Measurements from ENCODE around the gene ZKSCAN4. TPM values are rescaled to one million over a fixed set of nuclear protein-coding genes. Genes with fewer than 3 reads are reported as not detected.

Gene ZKSCAN4
- total RNA-seq, 1 donor from 2014 or later = 6.2 TPM

DNA sequence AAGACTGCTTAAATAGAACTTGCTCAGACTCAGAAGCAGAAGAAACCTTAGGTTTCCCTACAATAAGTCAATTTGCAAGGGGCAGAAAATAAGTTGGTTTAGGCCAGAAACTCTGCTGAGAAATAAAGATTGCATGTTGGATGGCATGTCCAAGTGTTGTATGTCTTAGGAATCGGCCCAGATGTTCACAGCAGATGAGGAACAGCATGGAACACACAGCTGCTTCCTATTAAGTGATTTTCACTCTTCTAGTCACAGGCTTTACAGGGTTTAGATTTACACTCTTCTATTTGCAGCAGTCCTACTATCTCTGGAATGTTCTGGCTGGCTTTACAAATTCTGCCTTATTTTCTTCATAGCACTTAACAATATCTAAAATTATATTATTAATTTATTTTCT is 3.2 kb downstream of the ZKSCAN4 start:
- DNase-seq (ENCODE audit: low spot score) = no peak

DNA sequence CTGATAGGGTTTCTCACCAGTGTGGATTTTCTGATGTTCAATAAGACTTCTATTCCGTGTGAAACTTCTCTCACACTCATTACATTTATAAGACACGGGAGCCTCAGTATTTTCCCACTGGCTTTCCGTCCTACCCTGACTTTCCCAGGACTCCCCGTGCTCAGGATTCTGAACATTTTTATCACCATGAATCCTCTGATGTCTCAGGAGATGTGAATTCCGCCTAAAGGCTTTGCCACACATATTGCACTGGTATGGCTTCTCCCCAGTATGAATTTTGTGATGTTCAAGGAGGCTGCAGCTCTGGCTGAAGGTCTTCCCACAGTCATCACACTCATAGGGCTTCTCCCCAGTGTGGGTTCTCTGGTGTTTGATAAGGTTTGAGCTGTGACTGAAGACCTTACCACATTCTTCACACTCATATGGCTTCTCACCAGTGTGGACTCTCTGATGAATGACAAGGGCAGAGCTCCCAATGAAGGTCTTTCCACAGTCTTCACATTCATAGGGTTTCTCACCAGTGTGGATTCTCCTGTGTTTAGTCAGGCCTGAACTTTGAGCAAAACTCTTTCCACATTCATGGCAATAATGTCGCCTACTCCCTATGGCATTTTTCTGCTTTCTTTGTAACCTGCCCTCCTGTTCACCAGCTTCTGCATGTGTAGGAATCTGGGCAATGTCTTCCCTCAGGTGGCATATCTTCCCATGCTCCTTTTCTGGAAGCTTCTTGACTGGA is 6.7 kb downstream of the ZKSCAN4 start:
- DNase-seq (ENCODE audit: low spot score) = no peak

DNA sequence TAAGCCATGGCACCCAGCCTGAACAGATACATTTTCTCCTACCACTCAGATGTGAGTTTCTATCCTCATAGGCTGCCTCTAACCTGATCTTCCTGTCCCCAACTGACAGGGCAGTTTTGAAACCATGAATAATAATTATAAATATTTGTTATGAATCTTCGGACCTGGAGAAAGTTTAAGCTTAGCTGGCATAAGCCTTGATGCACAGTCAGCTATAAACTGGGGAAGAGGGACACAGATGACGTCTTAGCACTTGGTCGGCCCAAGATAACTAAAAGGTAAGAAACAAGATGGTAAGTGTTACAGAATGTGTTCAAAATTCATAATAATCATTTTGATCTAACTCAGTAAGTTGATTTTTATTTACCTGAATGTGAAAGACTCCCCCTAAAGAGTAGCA is 8.1 kb downstream of the ZKSCAN4 start:
- DNase-seq (ENCODE audit: low spot score) = no peak

DNA sequence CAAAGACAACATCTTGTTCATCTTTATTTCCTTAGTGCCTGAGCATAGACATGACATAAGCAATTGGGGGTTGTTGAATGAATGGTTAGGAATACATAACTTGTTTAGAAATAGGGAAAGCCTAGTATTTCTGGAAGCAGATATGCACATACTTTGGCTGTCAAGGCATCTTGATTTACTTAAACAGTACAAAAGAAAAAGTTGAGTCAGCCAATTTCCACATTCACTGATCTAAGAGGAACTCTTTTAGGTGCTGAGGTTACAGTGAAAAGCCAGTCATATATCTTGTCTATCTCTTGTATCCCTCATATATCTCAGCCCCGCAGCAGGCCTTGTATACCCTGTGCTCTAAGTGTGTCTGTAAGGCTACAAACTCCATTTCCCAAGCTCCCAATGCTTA is 11.6 kb downstream of the ZKSCAN4 start:
- no peak for DNase-seq (ENCODE audit: low spot score)

DNA sequence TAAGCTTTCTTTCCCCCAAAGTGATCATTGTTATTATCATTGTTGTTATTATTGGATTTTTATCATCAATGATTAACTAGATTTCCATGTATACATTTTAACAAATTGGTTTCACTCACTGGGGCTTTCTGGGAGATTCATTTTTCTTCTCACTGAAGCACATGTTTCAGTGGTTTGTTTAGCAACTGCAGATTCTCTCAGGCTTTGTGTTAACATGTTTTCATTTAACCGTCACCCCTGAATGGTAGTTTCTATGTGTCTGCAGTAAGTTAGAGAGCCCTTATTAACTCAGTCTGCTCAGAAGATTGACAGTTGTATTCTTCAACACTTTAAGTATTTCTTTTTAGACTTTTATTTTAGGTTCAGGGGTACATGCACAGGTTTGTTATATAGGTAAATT is 12.4 kb downstream of the ZKSCAN4 start:
- no peak for DNase-seq (ENCODE audit: low spot score)

DNA sequence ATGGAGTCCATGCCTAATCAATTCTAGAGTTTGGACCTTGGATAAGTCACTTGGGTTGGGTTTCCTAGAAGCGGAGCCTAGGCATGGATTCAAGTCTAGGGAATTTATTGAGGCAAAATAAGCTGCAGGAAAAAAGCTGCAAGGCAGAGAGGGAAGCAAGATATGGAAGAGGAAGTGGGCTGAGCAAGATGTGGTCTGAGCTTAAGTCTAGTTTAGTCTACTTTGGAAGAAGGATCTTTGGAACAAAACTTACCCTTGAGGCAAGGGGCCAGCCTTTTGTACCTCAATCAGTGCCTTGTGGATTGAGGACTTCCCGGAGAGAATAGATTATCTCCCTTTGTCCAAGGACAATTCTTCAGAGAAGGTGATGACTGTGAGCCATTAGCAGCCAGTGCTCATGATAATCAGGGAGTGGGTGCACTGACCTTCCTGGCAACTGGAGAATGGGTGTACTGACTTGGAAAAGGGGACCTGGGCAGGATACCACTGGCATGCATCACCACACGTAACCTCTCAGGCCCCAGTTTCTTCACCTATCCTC is 16.1 kb downstream of the ZKSCAN4 start:
- DNase-seq (ENCODE audit: low spot score) = no peak

DNA sequence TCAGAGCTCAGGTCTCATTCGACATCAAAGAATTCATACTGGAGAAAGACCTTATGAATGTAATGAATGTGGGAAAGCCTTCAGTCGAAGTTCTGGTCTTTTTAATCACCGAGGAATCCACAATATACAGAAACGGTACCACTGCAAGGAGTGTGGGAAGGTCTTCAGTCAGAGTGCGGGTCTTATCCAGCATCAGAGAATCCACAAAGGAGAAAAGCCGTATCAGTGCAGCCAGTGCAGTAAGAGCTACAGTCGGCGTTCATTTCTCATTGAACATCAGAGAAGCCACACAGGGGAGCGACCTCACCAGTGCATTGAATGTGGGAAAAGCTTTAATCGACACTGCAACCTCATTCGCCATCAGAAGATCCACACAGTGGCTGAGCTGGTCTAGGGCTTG is 19.3 kb downstream of the ZKSCAN4 start:
- DNase-seq (ENCODE audit: low spot score) = no peak

DNA sequence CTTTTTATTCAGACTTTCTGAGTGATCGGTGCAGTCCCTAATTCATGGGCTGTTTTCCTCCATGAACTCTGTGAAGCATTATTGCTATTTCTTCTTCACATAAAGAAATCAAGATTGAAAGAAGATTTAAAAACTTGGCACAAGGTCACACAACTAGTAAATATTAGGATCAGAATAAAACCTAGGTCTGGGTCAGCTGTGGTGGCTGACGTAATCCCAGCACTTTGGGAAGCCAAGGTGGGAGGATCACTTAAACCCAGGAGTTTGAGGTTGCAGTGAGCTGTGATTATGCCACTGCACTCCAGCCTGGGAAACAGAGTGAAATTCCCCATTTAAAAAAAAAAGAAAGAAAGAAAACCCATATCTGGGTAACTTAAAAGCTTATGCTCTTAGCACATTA is 25.6 kb downstream of the ZKSCAN4 start:
- DNase-seq (ENCODE audit: low spot score) = no peak

DNA sequence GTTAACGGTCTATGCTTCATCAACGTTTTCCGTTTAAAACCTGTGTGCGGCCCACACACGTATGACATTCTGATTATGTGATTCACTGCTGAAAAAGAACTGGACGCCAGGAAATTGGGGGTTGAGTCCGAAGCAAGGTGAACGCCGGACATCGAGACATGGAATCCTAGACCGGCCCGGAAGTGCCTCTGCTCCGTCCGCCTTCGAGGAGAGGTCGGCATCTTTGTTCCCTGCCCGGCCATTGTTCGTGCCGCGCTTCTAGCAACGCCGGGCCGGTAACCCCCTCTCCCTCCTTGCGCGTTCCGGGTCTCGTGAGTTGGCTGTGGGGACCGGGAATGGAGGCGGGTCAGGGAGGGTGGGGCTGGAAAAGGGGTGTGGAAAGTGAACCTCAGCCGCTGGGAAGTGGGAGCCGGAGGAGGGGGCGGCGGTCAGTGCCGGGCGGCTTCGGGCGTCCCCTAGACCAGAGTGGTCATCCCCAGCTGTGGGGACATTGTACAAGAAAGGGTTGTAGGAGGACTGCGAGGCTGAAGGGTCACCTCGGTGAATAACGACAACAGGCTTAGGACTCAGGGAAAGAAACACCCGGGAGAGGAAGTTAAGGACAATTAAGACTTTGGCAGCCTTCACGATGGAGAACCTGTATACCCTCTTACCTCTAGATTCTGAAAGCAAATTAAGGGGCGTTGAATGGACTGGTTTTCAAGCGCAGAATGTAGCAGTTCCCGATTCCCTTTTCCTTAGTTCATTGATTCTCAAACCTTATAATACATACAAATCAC is 26.8 kb downstream of the ZKSCAN4 start, which contains the start of gene ZSCAN9:
TSS of gene ZSCAN9 (plus strand) at position 220 of the 779 bp plus-strand sequence. CDS start 1,810 bp downstream, outside the sequence.
- DNase-seq (ENCODE audit: low spot score) = peak; percentile 85

DNA sequence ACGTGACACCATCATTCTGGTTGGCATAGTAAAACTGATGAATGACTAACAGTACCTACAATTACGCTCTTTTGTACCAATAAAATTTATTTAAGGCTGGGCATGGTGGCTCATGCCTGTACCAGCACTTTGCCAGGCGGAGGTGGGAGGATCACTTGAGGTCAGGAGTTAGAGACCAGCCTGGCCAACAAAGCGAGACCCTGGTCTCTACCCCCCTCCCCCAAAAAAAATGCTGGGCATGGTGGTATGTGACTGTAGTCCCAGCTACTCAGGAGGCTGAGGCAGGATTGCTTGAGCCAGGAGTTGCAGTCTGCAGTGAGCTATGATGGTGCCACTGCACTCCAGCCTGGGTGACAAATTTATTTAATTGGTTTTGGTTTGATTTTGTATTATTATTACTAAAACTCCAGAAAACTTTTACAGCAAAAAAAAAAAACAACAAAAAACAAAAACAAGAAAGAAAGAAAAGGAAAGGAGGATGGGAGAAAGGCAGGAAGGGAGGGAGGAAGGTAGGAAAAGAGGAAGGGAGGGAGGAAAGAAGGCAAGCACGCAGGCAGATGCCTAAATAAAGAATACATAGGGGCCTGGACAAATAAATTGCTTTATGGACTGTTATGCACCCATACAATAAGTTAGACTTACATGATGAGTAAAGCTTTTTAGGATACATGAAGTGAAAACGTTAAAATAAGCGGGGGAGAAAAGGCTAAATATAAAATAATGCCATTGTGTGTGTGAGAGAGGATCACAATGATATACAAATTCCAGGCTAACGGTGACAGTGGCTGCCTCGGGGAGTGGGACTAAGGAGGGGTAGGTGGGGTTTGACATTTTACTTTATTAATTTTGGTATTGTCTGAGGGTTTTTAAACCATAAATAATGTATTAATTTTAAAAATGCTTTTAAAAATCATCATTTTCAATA is 27.7 kb downstream of the ZKSCAN4 start:
- no peak for DNase-seq (ENCODE audit: low spot score)

DNA sequence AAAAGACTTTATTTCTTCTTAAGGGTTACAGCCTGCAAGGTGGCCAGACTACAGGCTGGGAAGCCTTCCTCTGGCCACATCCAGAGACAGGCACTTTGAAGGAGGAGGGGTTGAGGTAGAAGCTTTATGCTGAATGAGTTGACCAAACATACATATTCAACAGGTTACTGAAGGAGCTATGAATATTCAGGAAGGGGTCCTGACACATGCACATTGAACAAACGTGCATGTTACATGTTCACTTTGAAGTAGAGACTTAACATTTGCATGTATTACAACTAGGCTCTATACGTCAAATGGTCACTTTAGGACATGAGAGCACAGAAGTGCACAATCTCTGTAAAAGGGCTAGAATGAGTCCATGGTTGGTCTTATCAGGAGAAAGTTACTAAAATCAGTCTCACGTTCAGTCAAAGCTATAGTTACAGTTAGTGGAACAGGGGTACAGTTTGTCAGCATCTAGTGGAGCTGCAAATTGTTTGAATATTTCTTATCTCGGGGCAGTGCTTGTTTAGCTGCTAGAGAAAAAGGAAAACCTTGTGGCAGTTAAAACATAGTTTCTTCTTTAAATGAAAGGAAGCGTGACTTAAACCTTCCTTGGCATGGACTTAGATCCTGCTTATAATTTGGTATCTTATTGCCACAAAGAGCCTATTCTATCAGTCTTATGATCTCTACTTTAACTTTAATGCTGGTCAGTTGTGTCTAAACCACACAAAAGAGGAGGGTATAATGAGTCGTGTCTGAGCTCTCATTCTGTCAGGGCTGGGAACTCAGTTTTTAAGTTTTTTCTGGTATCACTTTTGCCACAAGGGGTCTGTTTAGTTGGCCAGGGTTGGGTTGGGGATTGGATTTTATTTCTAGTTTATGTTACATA is 31.6 kb downstream of the ZKSCAN4 start:
- no peak for DNase-seq (ENCODE audit: low spot score)

DNA sequence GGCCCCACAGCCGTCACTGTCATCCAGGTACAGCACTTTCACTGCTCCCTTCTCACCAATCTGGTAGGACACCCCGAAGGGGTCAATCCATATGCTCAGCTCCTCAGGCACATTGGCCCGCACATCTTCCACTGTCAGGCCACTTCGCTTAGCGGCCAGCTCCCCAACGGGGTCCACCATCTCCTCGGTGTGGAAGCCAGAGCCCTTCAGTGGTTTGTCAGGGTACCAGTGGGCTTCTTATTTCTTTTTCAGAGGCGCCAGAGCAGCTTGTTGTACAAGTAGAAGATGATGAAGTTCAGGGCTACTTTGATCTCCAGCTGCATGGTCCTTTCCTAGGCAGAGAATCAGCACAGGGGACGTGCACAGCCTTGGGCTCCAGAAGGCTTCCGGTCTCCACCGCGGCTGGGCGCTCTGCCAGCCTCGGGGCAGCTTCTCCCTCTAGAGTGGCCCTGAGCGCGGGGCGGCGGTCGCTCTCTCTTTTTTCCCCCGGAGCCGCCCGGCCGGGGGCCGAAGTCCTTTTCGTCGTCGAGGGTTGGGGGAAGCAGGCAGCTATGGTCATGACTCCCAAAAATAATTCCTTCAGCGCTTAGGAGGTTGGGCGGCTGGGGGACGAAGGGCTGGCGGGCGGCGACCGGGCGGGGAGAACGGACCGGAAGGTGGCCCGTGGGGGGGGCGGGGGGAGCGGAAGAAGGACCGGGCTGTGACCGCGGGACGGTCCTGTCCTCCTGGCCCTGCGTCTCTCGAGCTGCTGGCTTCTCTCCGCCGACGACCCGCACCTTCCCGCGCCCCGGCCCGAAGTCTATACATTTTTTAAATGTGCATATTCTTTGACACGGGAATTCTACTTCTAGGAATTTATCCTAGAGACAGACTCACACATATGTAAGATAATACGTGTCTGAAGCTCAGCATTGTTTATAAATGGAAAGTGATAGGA is 33.5 kb downstream of the ZKSCAN4 start:
- DNase-seq (ENCODE audit: low spot score) = peak; percentile 78

DNA sequence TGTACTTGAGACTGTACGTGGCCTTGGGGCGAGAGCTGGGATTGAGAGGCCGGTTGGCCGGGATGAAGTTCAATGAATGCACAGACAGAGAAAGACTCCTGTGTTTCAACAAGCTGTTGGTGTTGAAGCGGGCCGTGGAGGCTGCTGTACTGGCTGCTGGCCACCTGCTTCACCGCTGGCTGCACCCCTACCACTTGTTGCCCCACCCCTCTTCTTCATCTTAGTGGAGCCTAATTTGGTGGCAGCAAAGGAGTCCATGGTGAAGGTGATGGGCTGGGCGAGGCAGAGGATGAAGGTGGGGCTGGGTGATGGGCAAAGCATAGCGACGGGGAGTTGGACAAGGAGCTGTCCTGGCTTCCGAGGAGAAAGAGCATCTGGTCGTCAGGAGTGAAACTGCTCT is 34.2 kb downstream of the ZKSCAN4 start:
- DNase-seq (ENCODE audit: low spot score) = no peak

DNA sequence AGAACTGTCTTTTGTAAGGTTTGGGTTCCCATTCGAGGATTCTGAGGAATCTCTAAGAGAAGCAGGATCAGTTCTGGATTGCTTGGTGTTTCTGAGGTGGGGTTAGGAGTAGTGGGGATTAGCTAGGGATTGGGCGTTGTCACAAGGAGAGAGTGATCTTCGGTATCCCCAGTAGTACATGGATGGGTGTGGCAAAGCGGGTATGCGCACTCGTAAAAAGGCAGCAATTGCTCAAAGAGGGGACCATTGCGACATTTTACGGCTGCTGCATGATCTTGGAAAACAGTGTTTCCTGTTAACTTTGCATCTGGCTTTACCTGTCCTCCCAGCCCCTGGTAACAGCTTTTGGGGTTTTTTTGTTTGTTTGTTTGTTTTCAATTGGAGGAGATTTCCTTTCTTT is 36.6 kb downstream of the ZKSCAN4 start:
- DNase-seq (ENCODE audit: low spot score) = no peak

DNA sequence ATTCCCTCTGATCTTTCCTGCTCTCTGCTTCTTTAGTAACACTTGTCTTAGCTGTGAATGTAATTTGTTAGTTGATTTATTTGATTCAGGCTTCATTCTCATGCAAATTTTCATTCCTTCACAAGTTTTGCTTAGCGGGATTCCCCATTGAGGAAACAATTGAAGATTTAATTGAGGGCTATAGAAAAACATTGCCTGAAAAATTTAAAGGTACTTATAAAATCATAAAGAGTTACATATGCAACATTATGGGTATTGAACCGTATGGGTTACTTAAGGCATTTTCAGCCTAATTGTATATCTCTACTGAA is 38.9 kb downstream of the ZKSCAN4 start:
- DNase-seq (ENCODE audit: low spot score) = no peak

DNA sequence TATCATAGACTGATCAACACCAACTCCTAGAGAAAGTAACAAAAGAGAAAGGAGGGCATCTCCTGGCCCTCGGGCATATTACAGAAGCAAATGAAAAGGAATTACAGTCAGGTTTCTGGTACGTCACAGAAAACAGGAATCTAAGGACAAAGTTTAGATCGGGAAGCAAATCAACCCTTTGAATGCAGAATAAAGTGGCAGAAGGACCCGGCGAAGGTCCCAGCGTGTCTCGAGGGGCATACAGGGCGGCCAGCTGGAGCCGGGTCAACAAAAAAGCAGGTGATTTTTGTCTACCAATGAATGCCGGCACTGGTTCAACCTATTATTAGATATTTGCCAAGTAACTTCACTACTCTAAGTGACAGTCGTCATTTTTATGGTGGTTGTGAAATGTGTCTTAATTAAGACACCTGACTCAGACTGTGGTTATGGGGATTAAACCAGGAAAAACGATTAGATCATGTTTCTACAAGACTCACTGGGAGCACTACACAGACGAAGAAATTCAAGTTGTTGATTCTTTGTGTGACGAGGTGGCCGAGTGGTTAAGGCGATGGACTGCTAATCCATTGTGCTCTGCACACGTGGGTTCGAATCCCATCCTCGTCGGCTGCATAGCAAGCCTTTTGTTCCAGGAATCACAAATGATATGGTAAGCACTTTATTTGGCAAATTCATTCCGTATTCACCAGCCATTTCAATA is 39.4 kb downstream of the ZKSCAN4 start:
- DNase-seq (ENCODE audit: low spot score) = peak; percentile 73

DNA sequence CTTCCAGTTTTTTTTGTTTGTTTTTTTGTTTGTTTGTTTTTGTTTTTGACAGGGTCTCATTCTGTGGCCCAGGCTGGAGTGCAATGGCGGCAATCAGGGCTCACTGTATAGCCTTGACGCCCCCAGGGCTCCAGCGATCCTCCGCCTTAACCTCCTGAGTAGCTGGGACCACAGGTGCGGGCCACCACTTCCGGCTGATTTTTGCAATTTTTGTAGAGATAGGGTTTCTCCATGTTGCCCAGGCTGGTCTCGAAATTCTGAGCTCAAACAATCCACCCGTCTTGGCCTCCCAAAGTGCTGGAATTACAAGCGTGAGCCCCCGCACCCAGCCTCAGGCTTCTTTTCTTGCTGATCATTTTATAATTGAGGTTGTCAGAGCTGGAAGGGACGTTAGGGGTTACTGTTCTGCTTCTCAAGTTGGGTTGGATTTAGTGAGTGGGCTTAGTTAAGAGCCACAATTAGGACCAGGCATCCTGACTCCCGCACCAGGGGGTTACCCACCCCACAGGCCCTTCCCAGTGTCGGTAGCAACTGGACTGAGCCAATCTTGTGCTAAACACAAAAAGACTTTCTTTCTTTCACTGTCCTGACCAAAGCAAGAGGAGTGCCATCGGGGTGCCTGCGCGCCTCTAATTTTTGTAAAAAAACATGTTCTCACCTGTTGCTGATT is 40.1 kb downstream of the ZKSCAN4 start:
- no peak for DNase-seq (ENCODE audit: low spot score)

DNA sequence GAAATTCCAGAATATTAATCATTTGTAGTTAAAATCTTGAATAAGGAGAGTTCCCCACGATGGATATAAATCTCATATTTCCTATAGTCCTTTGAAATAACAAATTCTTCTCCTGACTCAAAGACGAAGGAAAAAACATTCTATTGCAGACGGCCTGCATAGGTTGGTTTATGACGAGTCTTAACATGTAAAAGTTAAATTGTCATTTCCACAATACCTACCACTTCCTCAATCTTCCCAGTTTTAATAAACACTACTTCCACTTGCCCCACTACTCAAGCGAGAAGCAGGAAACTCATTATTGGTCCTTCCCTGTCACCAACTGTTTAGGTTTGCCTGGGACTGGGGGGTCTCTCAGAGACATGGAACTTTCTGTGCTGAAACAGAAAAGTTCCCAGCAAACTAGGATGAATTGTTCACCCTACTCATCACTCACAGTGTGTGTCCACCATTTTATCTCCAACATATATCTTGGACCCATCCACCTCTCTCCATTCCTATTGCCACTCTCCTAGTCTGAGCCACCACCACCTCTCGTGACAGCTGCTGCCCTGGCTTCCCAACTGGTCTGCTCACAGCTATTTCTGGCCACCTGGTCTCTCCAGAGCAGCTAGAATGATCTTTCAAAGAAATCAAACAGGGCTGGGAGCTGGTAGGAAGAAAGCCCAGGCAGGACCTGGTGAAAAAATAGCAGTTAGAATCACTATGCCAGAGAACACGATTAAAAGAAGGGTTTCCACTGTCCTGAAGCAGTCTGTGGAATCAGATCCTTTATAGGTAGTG is 42.1 kb downstream of the ZKSCAN4 start:
- no peak for DNase-seq (ENCODE audit: low spot score)

Data from ureter (tissue), 1 donor.